HT-29 (cell line): ENCODE data around the gene GSAP. TPM values are rescaled to one million over a fixed set of nuclear protein-coding genes. Genes with fewer than 3 reads are reported as not detected.

Source experiments
- DNase-seq: peaks from one replicate; pipeline ENCODE4 v3.0.0-alpha.2; 2015; ENCODE audit warnings: low spot score
- total RNA-seq: library from RNA; depleted of rRNA; stranded (reverse); fragments of >200 nt; shearing (Covaris generic); gene quantifications from 2 replicates; pipeline ENCODE4 v1.2.3, GENCODE V29; 2014

Gene GSAP
- total RNA-seq, 1 experiment from 2014 or later: 3.7 TPM

GRCh38 chr7:77434570-77435275, 18.6 kb upstream of the GSAP start:
- DNase-seq: no peak

- no peak for DNase-seq
Measured at GRCh38 chr7:77433901-77434300, 17.8 kb upstream of the GSAP start.

GRCh38 chr7:77430927-77431326, 14.8 kb upstream of the GSAP start:
- DNase-seq: no peak

GRCh38 chr7:77428777-77429231, 12.7 kb upstream of the GSAP start:
- DNase-seq: no peak

GRCh38 chr7:77427996-77428603, 12.0 kb upstream of the GSAP start:
- DNase-seq: no peak

GRCh38 chr7:77426521-77427051, 10.4 kb upstream of the GSAP start:
- no peak for DNase-seq

- no peak for DNase-seq
Measured at GRCh38 chr7:77426052-77426404, 9.9 kb upstream of the GSAP start.

- DNase-seq: no peak
Measured at GRCh38 chr7:77425101-77426051, 9.2 kb upstream of the GSAP start.

GRCh38 chr7:77422500-77422899, 6.4 kb upstream of the GSAP start:
- peak; percentile 30 for DNase-seq

- no peak for DNase-seq
Measured at GRCh38 chr7:77420986-77421672, 5.0 kb upstream of the GSAP start.

- DNase-seq: no peak
Measured at GRCh38 chr7:77420438-77420837, 4.3 kb upstream of the GSAP start.

GRCh38 chr7:77419102-77419501, 3.0 kb upstream of the GSAP start:
- DNase-seq: no peak

GRCh38 chr7:77417801-77418200, 1.7 kb upstream of the GSAP start:
- no peak for DNase-seq

GRCh38 chr7:77416621-77417371, 647 bp upstream of the GSAP start:
- peak; percentile 77 for DNase-seq

- no peak for DNase-seq
Measured at GRCh38 chr7:77415476-77415822, 700 bp downstream of the GSAP start.

- no peak for DNase-seq
Measured at GRCh38 chr7:77413861-77414424, 2.2 kb downstream of the GSAP start.

- DNase-seq: no peak
Measured at GRCh38 chr7:77413128-77413527, 3.0 kb downstream of the GSAP start.

- no peak for DNase-seq
Measured at GRCh38 chr7:77409739-77410547, 6.2 kb downstream of the GSAP start.

- DNase-seq: peak; percentile 26
Measured at GRCh38 chr7:77409005-77409738, 7.0 kb downstream of the GSAP start.
